Measurements from ENCODE around the gene MAD1L1.

MAD1L1 gene

GRCh38 chr7:1815051-1815481, 417.7 kb downstream of the MAD1L1 start:
- Histone ChIP-seq H3K4me3 (ENCODE audit: low read depth in 1 of 2, low read length in 2 of 2) (no peak overlapping the region), H3K9me3 (ENCODE audit: insufficient read depth, low read length, severe bottlenecking) (no peaks in the 10 kb centered on the region), H4K20me1 (ENCODE audit: insufficient read depth, low read length) (peaks cover 15% of the 10 kb centered on the region), H2AFZ (ENCODE audit: low read depth, low read length) (no peak overlapping the region), H3K9ac (ENCODE audit: low read depth, low read length) (no peak overlapping the region), H3K36me3 (ENCODE audit: insufficient read depth, low read length) (peaks cover 16% of the 10 kb centered on the region), H3K27me3 (ENCODE audit: insufficient read depth, low read length, poor library complexity) (no peaks in the 10 kb centered on the region), H3K4me2 (ENCODE audit: insufficient read depth, low read length) (no peak overlapping the region), H3K27ac (ENCODE audit: low read length) (peak overlapping the region; percentile 57), H3K79me2 (ENCODE audit: insufficient read depth, low read length) (peaks cover 10% of the 10 kb centered on the region), H3K4me1 (ENCODE audit: insufficient read depth, low read length) (peaks cover 18% of the 10 kb centered on the region)
- no peak for DNase-seq
- no peak for ATAC-seq (ENCODE audit: insufficient read depth, low read depth)
- TF ChIP-seq EZH2 (IDR thresholded peaks at IDR 0.05; ENCODE audit: borderline replicate concordance, low read depth, low read length, severe bottlenecking), result no peak
- TF ChIP-seq CTCF (IDR thresholded peaks at IDR 0.05; ENCODE audit: borderline replicate concordance, extremely low read depth, low read length, poor library complexity, severe bottlenecking), result no peak

GRCh38 chr7:1814089-1814811, 418.5 kb downstream of the MAD1L1 start:
- ATAC-seq (ENCODE audit: insufficient read depth, low read depth), result no peak
- H3K9me3 ChIP-seq (ENCODE audit: insufficient read depth, low read length, severe bottlenecking), result no peaks in the 10 kb centered on the region
- no peak overlapping the region for H2AFZ ChIP-seq (ENCODE audit: low read depth, low read length)
- no peak overlapping the region for H3K4me2 ChIP-seq (ENCODE audit: insufficient read depth, low read length)
- H3K4me1 ChIP-seq (ENCODE audit: insufficient read depth, low read length), result peaks cover 10% of the 10 kb centered on the region
- no peak overlapping the region for H3K9ac ChIP-seq (ENCODE audit: low read depth, low read length)
- peaks cover 9% of the 10 kb centered on the region for H4K20me1 ChIP-seq (ENCODE audit: insufficient read depth, low read length)
- no peaks in the 10 kb centered on the region for H3K27me3 ChIP-seq (ENCODE audit: insufficient read depth, low read length, poor library complexity)
- H3K79me2 ChIP-seq (ENCODE audit: insufficient read depth, low read length), result peaks cover 3% of the 10 kb centered on the region; the same call in 1 of the 2 replicates
- H3K36me3 ChIP-seq (ENCODE audit: insufficient read depth, low read length), result peaks cover 16% of the 10 kb centered on the region
- no peak overlapping the region for H3K27ac ChIP-seq (ENCODE audit: low read length)
- no peak overlapping the region for H3K4me3 ChIP-seq (ENCODE audit: low read depth in 1 of 2, low read length in 2 of 2)
- TF ChIP-seq CTCF (IDR thresholded peaks at IDR 0.05; ENCODE audit: borderline replicate concordance, extremely low read depth, low read length, poor library complexity, severe bottlenecking) (no peak), EZH2 (IDR thresholded peaks at IDR 0.05; ENCODE audit: borderline replicate concordance, low read depth, low read length, severe bottlenecking) (no peak)
- DNase-seq, result no peak

- Histone ChIP-seq H3K27me3 (ENCODE audit: insufficient read depth, low read length, poor library complexity) (no peaks in the 10 kb centered on the region), H3K79me2 (ENCODE audit: insufficient read depth, low read length) (peaks cover 3% of the 10 kb centered on the region; the same call in 1 of the 2 replicates), H3K4me3 (ENCODE audit: low read depth in 1 of 2, low read length in 2 of 2) (no peak overlapping the region), H4K20me1 (ENCODE audit: insufficient read depth, low read length) (peaks cover 7% of the 10 kb centered on the region; the same call in 1 of the 2 replicates), H3K4me1 (ENCODE audit: insufficient read depth, low read length) (0 out of 2 replicates have a peak, but pooled peaks cover 4% of the 10 kb centered on the region), H3K9me3 (ENCODE audit: insufficient read depth, low read length, severe bottlenecking) (no peaks in the 10 kb centered on the region), H3K27ac (ENCODE audit: low read length) (0 out of 2 replicates have a peak overlapping the region, but pooled peaks have one; percentile 16), H3K36me3 (ENCODE audit: insufficient read depth, low read length) (peaks cover 16% of the 10 kb centered on the region), H3K4me2 (ENCODE audit: insufficient read depth, low read length) (no peak overlapping the region), H2AFZ (ENCODE audit: low read depth, low read length) (no peak overlapping the region), H3K9ac (ENCODE audit: low read depth, low read length) (no peak overlapping the region)
- ATAC-seq (ENCODE audit: insufficient read depth, low read depth) (no peak), DNase-seq (no peak)
- peak; percentile 4 for TF ChIP-seq CTCF (IDR thresholded peaks at IDR 0.05; ENCODE audit: borderline replicate concordance, extremely low read depth, low read length, poor library complexity, severe bottlenecking)
- TF ChIP-seq EZH2 (IDR thresholded peaks at IDR 0.05; ENCODE audit: borderline replicate concordance, low read depth, low read length, severe bottlenecking), result no peak
These were observed 419.2 kb downstream of the MAD1L1 start for GRCh38 chr7:1813394-1814088.

All from DND-41 (cell line).